Gastrocnemius medialis (tissue), 4 donors: Measurements from ENCODE around the gene MYO15A. TPM values are rescaled to one million over a fixed set of nuclear protein-coding genes. Genes with fewer than 3 reads are reported as not detected.
A peak's percentile ranks its signal among the peaks of the same experiment; 100 is the strongest.

Experiments used
- ATAC-seq, 2 donors: fragments of 150-250 bp; one replicate each; pipeline ENCODE4 v1.9.1; 2016
- DNase-seq, 2 donors: peaks; one replicate each; pipeline ENCODE4 v3.0.0-alpha.2; 2019
- H3K27ac ChIP-seq, 4 donors: fragments of 200-600 bp; sonication (generic); 1 replicate in 1 of 4; 2 replicates in 3 of 4; pipeline ENCODE4 v1.5.1; 2016 to 2018; ENCODE audit warnings: mild to moderate bottlenecking in 2 of 4, moderate library complexity in 1 of 4
- H3K27me3 ChIP-seq, 3 donors: fragments of 200-600 bp; sonication (generic) in 2 of 3; 1 replicate in 1 of 3; 2 replicates in 2 of 3; pipeline versions ENCODE4 v1.5.1 to v1.6.0; 2016 to 2019; ENCODE audit warnings: mild to moderate bottlenecking in 1 of 3, moderate library complexity in 1 of 3
- H3K36me3 ChIP-seq, 2 donors: fragments of 200-600 bp; sonication (generic) in 1 of 2; one replicate each; pipeline ENCODE4 v1.5.1; 2017 to 2018
- H3K4me1 ChIP-seq, 2 donors: fragments of 200-600 bp; sonication (generic) in 1 of 2; one replicate each; pipeline ENCODE4 v1.5.1; 2016 to 2017; ENCODE audit warnings: mild to moderate bottlenecking in 2 of 2
- H3K4me3 ChIP-seq, 4 donors: fragments of 200-600 bp; sonication (generic) in 3 of 4; 1 replicate in 1 of 4; 2 replicates in 3 of 4; pipeline ENCODE4 v1.5.1; 2016 to 2019; ENCODE audit warnings: mild to moderate bottlenecking in 2 of 4
- H3K9me3 ChIP-seq, 3 donors: fragments of 200-600 bp; sonication (generic) in 2 of 3; 1 replicate in 1 of 3; 2 replicates in 2 of 3; pipeline ENCODE4 v1.5.1; 2016 to 2019
- CTCF ChIP-seq, 5 experiments: fragments of 450-650 bp in 3 of 5; fragments of 200-600 bp in 2 of 5; sonication (generic) in 2 of 5; IDR thresholded peaks in 4 of 5; conservative IDR thresholded peaks in 1 of 5; 1 replicate in 4 of 5; 2 replicates in 1 of 5; pipeline ENCODE4 v1.5.1; 2016 to 2019; ENCODE audit warnings: antibody characterized with exemption in 5 of 5, mild to moderate bottlenecking in 3 of 5, moderate library complexity in 3 of 5
- POLR2A ChIP-seq, 2 donors: fragments of 450-650 bp; IDR thresholded peaks; one replicate each; pipeline ENCODE4 v1.6.1; 2017; ENCODE audit warnings: antibody characterized with exemption in 2 of 2, mild to moderate bottlenecking in 2 of 2, moderate library complexity in 2 of 2
- in situ Hi-C, 4 donors: fragments of 200-750 bp; cut with MboI; loops; one replicate each; pipeline versions ENCODE4 v1.15.0 to v1.8.0; 2017; ENCODE audit warnings: low sequenced_read_pairs in 4 of 4
- intact Hi-C: fragments of 100-400 bp; cut with DNase I; formaldehyde crosslinking; loops from one replicate; pipeline ENCODE4 v1.15.1; 2023; ENCODE audit warnings: low total_unique reads
- total RNA-seq, 4 donors: library from RNA; depleted of rRNA; stranded (reverse); fragments of >200 nt; gene quantifications; one replicate each; pipeline versions ENCODE4 v1.1.0 to v1.2.3, GENCODE V29; 2016

The MYO15A gene
- total RNA-seq, 4 donors from 2014 or later = 0.04 to 0.70 (median 0.31) TPM; not detected in 1

DNA sequence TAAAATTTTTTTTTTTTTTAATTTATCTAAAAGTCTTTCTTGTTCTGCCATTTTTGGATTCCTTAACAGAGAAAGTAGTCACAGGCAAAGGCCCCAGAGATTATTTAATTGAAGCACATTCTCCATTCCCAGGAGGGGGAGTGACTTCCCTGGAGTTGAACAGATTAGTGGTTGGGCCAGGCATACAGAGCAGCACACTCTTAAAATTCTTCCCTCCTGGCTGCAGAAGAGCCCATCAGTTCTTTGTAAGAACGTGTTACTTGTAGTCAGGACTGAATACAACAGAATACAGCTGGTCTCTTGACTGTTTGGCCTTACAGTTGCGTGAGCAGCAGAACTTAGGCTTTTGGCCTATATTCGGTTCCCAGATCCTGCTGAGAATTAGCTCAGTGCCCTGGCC is 76.8 kb downstream of the MYO15A start:
- no peak for DNase-seq
- TF ChIP-seq CTCF (IDR thresholded peaks at IDR 0.05 in 4 of 5, conservative IDR thresholded peaks at IDR 0.05 in 1 of 5) = no peak
- TF ChIP-seq POLR2A (IDR thresholded peaks at IDR 0.05) = no peak
- Histone ChIP-seq H3K27me3 (no peaks in the 10 kb centered on the region), H3K4me1 (peaks cover 64 to 65% of the 10 kb centered on the region in 2 donors), H3K36me3 (no peaks in the 10 kb centered on the region), H3K9me3 (no peaks in the 10 kb centered on the region), H3K27ac (peak overlapping the region; percentile 89 to 97 (median 95)), H3K4me3 (peak overlapping the region; percentile 74 to 100 (median 88))
- no peak for ATAC-seq
- intact Hi-C loops (loop anchor here (2.0 to 10.0 kb wide), 2 partner anchors 45 to 341 kb away; no protein-coding TSS in a partner anchor), in situ Hi-C loops (no loop called here)

GRCh38 chr17:18185832-18186626 is 77.5 kb downstream of the MYO15A start:
- H3K36me3 ChIP-seq = no peaks in the 10 kb centered on the region
- intact Hi-C loops = loop anchor here (2.0 to 10.0 kb wide), 2 partner anchors 45 to 341 kb away; no protein-coding TSS in a partner anchor
- no peaks in the 10 kb centered on the region for H3K27me3 ChIP-seq
- H3K27ac ChIP-seq = peak overlapping the region; percentile 89 to 97 (median 95)
- ATAC-seq = no peak
- peaks cover 70 to 71% of the 10 kb centered on the region in 2 donors for H3K4me1 ChIP-seq
- H3K4me3 ChIP-seq = peak overlapping the region; percentile 74 to 100 (median 88)
- no peaks in the 10 kb centered on the region for H3K9me3 ChIP-seq
- in situ Hi-C loops = no loop called here
- no peak for TF ChIP-seq CTCF (IDR thresholded peaks at IDR 0.05 in 4 of 5, conservative IDR thresholded peaks at IDR 0.05 in 1 of 5)
- peak in 1 of 2 donors; percentile 14 for TF ChIP-seq POLR2A (IDR thresholded peaks at IDR 0.05)
- DNase-seq = peak; percentile 9 to 29

DNA sequence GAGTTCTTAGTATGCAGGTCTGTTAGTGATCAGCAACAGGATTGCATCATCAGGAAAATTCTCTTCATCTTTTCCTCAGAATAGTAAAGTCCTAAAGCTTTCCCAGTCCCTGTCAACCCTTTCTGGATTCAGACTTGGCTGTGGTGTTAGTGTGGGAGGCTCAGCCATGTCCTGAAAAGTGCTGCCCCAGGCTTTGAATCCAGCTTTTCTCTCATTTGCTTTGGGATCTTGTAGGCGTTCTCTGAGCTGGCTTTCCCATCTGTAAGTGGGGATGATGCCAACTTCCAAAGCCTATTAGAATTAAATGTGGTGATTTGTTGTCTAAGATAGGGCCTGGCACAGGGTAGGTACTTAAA is 78.0 kb downstream of the MYO15A start:
- Histone ChIP-seq H3K27me3 (no peaks in the 10 kb centered on the region), H3K36me3 (no peaks in the 10 kb centered on the region), H3K27ac (peak overlapping the region; percentile 89 to 97 (median 95)), H3K4me3 (peak overlapping the region; percentile 74 to 100 (median 88)), H3K9me3 (no peaks in the 10 kb centered on the region), H3K4me1 (peaks cover 76 to 77% of the 10 kb centered on the region in 2 donors)
- ATAC-seq = no peak
- intact Hi-C loops (loop anchor here (10.0 kb wide), 1 partner anchor 342 kb away; no protein-coding TSS in a partner anchor), in situ Hi-C loops (no loop called here)
- no peak for TF ChIP-seq POLR2A (IDR thresholded peaks at IDR 0.05)
- TF ChIP-seq CTCF (IDR thresholded peaks at IDR 0.05 in 4 of 5, conservative IDR thresholded peaks at IDR 0.05 in 1 of 5) = no peak
- no peak for DNase-seq

- intact Hi-C loops = loop anchor here (10.0 kb wide), 1 partner anchor 342 kb away; no protein-coding TSS in a partner anchor
- TF ChIP-seq POLR2A (IDR thresholded peaks at IDR 0.05) (no peak), CTCF (IDR thresholded peaks at IDR 0.05 in 4 of 5, conservative IDR thresholded peaks at IDR 0.05 in 1 of 5) (no peak)
- Histone ChIP-seq H3K4me3 (peak overlapping the region; percentile 74 to 100 (median 88)), H3K9me3 (no peaks in the 10 kb centered on the region), H3K36me3 (no peaks in the 10 kb centered on the region), H3K27ac (peak overlapping the region; percentile 89 to 97 (median 95)), H3K4me1 (peaks cover 77 to 78% of the 10 kb centered on the region in 2 donors), H3K27me3 (no peaks in the 10 kb centered on the region)
- in situ Hi-C loops = no loop called here
- no peak for ATAC-seq
- no peak for DNase-seq
Observed at GRCh38 chr17:18187226-18187625, 78.7 kb downstream of the MYO15A start.
